HG02943 (cell line): Measurements from ENCODE around the gene PIM1.
"Not testable (repeated sequence)": the region's sequence is repeated elsewhere in the genome, so short reads cannot be mapped to it uniquely, and the experiment has no call there.

ENCODE experiments used
- ATAC-seq: cut with Tn5 transposase; IDR thresholded peaks from one replicate; pipeline ENCODE4 v1.9.1; 2021; ENCODE audit warnings: mild to moderate bottlenecking, low read depth, moderate library complexity; ENCODE audit not compliant: unreplicated experiment

The PIM1 gene

GRCh38 chr6:37185949-37186720, 16.2 kb downstream of the PIM1 start:
- ATAC-seq = not testable (repeated sequence)

GRCh38 chr6:37187321-37188022, 17.5 kb downstream of the PIM1 start:
- no peak for ATAC-seq

GRCh38 chr6:37188962-37189510, 19.1 kb downstream of the PIM1 start:
- ATAC-seq = no peak

- no peak for ATAC-seq
These were observed 20.2 kb downstream of the PIM1 start for GRCh38 chr6:37190159-37190535.

GRCh38 chr6:37192666-37193065, 22.7 kb downstream of the PIM1 start:
- no peak for ATAC-seq

- not testable (repeated sequence) for ATAC-seq
These were observed 24.9 kb downstream of the PIM1 start for GRCh38 chr6:37194886-37195285.

GRCh38 chr6:37196451-37196850, 26.5 kb downstream of the PIM1 start:
- ATAC-seq = not testable (repeated sequence)

GRCh38 chr6:37200085-37200484, 30.1 kb downstream of the PIM1 start:
- no peak for ATAC-seq

GRCh38 chr6:37201726-37202125, 31.8 kb downstream of the PIM1 start:
- no peak for ATAC-seq

- no peak for ATAC-seq
These were observed 33.0 kb downstream of the PIM1 start for GRCh38 chr6:37202788-37203491.

GRCh38 chr6:37204014-37204751, 34.2 kb downstream of the PIM1 start:
- no peak for ATAC-seq

GRCh38 chr6:37205175-37205996, 35.4 kb downstream of the PIM1 start:
- no peak for ATAC-seq

- no peak for ATAC-seq
These were observed 36.0 kb downstream of the PIM1 start for GRCh38 chr6:37205997-37206340.

GRCh38 chr6:37206622-37207021, 36.7 kb downstream of the PIM1 start:
- ATAC-seq = no peak

GRCh38 chr6:37207903-37208456, 38.0 kb downstream of the PIM1 start:
- peak; percentile 68 for ATAC-seq

GRCh38 chr6:37208793-37209192, 38.8 kb downstream of the PIM1 start:
- no peak for ATAC-seq

- ATAC-seq = no peak
These were observed 39.7 kb downstream of the PIM1 start for GRCh38 chr6:37209461-37210205.

GRCh38 chr6:37210313-37210968, 40.5 kb downstream of the PIM1 start:
- ATAC-seq = no peak
